ENCODE data around the gene GFRA1.

DNA sequence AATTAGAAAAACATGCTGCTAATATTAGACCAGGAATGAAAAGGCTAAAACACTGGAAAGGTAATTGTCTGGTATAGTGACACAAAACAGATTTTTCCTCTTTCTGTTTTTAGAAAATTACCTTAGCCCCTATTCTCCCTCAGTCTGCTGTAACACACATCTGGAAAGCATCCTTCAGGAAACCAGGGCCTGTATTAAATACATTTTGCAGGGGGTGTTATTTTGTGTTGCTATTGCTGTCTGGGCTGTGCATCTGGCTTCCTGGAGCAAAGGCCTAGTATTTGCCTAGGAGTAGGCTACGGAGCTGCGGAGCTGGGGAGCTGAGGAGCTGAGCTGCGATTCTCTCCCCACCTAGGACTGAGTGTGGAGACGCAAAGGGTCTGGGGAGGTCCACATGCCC, 169.3 kb downstream of the GFRA1 start:
- no peak for TF ChIP-seq GATA3 (IDR thresholded peaks at IDR 0.05; ENCODE audit: low read depth, low read length)
- TF ChIP-seq GATA2 (IDR thresholded peaks at IDR 0.05; ENCODE audit: low read depth, low read length): no peak
